NCI-H82 treated with DMSO at 0.1 percent for 48 hours (cell line): ENCODE results near the gene TRAF3IP3.

ENCODE experiments used
- DNase-seq: peaks from one replicate; lab custom pipeline; 2025; ENCODE audit not compliant: unreplicated experiment; lab: John Stamatoyannopoulos, UW

The TRAF3IP3 gene

DNA sequence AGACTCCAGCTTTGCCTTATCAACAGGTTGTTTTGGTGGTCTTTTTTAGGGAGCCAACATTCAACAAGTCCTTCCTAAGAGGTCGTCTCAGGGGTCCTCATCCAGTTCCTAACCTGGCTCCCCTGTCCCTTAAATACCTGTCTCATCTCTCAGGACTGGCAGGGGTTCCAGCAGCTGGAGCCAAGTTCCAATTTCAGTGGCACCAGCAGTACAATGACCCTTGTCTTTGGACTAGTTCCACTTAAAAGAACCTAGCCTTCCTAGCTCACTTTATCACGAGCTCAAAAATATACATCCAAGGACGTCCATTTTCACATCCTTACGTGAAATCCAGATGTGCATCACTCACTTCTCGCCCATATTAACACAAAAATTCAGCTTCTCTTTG lies 18.7 kb upstream of the TRAF3IP3 start:
- DNase-seq: no peak

DNA sequence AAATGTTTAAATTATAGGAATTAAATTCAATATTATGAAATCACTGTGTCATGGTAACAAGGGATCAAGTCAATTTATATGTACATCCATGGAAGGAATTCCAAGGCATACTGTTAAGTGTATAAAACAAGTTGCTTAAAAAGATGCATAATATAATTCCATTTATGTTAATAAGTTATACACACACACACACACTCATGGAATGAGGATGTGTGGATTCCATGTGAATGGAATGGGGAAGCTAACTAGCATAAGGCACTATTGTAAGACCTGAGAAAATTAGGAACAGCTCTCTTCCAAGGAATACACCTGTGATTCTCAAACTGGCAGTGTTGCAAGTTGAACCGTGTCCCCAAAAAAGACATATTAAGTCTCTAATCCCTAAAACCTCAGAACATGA lies 17.6 kb upstream of the TRAF3IP3 start:
- no peak for DNase-seq

DNA sequence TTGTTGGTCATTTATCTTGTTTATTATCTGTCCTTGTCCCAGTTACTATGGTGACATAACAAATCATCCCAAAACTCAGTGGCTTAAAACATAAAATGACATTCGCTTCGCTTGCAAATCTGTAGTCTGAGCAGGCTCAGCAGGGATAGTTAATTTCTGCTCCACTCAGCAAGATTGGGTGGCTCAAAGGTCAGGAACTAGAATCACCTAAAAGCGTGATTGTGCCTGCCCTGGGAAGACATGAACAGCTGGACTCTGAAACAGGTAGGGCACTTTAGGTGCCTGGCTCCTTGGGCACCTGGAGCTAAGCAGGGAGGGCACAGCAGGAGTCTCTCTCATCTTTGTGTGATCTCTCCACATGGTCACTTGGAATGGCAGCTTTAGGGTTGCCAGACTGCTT lies 14.7 kb upstream of the TRAF3IP3 start:
- DNase-seq: no peak

DNA sequence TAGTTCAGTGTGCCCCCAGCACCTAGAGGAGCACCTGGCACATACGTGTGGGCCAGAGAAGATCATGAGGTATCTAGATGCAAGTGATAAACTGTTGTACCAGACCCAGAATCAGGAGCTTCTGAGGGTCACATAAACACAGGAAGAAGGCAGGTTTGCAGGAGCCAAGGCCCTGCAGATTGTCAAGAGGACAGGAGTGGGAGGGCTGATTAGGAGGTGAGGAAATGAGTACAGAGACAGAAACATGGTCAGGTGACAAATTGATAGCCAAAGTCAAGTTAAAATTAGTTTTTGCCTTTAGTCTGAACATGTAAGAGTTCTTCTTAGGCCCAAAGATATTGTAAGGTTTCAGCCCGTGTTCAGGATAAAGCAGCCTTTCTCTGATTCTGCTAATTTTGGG lies 14.0 kb upstream of the TRAF3IP3 start:
- no peak for DNase-seq

DNA sequence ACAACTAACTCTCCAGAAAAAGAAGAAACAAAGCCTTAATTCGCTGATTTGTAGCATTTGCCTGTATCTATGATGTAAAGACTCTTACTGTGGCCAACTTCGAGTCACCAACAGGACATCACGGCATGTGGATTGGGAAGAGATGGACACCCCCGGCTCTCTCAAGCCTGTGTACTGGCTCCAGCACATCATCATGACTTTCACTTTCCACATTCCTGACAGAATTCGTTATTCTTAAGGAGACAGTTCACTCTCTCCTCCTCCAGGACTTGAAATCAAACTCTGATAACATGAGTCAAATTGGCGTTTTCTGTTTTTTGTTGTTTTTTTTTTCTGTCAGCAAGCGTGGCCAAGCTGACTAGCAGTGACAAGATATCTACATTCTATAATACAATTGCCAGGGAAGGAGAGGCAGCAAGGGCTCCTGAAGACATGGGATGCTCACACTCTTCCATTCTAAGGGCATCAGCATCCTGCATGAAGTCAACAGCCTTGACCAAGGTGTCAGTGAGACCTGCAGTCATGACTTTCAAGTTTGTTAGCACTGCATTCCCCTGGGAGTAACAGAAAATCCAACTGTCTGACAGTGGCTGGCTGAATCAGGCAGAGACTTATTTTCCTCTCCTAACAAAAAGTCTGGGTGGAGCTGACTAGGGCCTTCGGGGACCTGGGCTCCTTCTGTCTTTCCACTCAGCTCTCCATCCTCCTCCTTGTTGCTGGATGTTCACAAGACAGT lies 13.3 kb upstream of the TRAF3IP3 start:
- no peak for DNase-seq

DNA sequence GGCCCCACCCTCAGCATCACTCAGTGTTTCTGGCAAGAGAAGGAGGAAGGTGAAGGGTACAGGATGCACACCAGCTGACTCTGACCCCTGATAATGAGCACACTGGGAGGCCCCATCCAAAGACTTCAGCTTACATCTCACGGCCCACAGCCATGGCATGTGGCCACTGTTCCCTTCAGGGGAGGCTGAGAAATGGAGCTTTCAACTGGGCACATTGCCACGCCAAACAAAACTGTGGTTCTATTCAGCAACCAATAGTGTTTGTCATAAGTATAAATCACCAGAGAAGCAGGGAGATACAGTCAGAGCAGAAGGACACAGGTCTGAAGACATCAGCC lies 12.7 kb upstream of the TRAF3IP3 start:
- DNase-seq: no peak

DNA sequence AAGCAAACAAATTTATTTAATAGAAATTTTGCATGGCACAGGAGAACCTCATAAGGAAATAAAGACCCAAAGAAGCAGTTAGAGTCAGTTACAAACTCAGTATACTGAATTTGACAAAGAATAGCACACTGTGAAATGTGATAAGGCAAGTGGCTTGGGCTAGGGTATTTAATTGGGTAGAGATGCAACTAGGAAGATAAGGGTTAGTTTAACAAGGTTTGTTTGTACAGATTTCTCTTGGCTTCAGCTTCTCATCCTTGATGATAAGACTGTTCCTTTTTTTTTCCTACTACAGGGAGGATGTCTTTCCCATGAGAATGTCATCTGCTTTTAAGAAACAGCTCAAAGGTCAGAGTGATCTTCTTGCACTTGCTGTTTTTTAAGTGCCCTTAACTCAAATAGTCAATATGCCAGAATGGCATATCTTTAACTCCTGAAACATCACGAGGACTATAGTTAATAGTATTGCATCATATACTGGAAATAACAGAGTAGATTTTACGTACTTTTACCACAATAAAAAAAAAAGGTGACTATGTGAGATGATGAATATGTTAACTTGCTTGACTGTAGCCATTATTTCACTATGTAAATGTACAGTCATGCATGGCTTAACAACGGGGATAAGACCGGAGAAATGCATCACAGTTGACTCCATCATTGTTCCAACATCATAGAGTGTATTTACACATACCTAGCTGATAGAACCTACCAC lies 9.2 kb upstream of the TRAF3IP3 start:
- no peak for DNase-seq

DNA sequence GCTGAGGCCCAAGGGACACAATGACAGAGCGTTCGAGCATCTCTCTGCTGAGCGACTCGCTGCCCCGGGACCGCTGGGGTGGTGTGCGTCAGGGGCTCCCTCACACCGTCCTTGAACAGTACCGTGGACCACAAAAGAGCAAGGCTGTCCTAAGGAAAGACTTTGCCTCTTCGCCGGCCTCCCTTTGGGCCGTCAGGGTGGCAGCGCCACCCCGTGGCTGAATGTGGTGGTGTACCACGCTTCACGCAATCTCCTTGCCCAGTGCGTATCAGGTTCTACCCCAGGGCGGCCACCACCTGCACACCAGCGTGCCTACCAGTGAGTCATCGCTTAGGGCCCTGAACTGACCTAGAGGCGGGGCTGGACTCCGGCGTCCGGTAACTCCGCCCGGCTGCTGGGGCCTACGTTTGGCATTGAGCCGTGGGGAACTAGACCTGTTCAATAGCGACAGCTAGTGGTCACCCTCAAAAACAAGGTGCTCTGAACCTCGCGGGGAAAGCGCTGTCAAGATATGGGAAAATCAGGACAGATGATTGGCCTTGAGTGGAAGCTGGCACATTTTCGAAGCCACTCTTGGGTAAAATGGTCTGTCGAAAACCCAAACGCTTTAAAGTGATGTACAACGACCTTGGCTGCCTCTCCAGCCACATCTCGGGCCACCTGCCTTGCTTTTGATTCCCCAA lies 8.1 kb upstream of the TRAF3IP3 start:
- no peak for DNase-seq

DNA sequence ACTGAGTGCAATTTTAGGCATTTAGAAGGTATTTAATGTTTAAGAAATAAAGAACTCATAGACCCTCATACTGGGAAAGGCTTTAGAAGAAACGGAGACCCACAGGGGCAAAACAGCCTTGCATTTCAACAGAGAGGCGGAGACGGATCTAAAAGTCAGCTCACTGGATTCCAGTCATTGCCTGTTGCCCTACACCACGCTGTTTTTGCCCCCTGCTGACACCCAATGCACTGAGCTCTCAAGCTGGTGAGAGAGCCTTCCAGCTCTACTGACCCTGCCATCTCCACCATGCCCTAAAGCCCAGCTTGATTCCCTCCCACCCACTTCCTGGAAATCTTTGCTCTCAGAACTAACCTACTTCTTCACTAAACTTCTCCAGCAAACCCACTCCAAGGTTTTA lies 7.2 kb upstream of the TRAF3IP3 start:
- no peak for DNase-seq

DNA sequence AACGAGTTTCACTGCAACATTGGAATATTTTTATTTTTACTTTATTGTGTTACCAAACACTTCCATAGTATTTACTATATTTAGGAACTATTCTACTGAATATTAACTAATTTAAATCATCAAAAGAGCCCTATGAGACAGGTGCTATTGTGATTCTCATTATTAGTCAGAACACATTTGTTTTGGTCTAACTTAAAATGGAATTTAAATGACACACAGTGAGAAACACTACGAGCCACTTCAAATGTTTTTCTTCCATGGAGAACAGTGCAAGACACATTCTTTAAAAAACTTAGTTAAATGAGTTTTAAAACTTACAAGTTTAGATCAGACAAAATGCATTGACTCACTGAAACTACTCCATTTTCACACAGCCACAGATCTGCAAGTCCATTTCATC lies 6.6 kb upstream of the TRAF3IP3 start:
- DNase-seq: no peak

DNA sequence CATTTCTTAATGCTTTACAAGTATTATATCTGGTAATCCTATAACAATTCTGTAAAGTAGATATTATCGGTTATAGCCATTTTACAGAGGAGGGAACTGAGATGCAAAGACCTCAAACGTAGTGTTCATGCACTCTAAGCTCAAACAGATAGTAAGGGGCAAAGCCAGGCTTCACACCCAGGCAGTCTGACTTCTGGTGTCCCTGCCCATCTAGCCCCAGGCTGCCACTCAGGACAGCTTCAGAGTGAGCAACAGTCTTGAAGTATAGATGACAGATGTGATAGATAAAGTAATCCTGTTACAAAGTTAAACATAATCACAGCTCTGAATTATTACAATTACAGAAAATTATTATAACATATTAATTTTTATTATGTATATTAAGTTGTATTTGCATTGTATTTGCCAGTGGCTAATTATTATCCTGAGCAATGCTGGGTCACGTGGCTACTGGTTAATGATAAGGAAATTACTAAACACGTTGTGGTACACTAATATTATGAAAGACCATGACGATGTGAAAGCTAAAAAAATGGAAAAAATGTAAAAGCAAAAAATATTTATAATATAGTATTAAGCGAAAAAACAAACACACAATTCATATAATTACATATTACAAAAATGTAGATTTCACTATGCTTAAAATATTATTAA lies 6.1 kb upstream of the TRAF3IP3 start:
- no peak for DNase-seq

DNA sequence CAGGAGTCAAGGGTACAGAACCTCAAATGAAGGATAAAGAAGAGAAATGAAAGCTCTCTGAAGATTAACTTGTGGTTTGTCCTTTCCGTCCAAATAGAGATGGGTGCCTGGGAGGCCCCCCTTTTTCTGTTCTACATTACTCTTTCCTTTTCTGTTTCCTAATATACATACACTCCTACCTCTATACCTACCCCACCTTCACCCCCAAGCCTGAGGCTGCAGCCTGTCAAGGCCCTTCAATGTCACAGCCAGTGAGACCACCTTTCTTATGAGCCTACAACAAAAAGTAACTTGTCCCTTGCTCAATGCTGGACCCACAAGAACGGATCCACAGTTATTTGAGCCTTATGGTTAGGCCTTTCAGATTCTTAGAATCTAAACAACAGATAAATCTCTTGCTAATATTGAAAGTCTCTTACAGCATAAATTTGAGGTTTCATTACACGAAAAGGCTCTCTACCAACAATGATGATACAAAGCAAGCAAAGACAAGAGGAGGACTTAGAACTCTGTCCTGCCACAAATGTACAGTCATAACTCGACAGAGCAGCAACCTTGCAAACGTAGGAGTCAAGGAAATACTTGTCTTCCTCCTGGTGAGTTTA lies 4.1 kb upstream of the TRAF3IP3 start:
- DNase-seq: no peak

DNA sequence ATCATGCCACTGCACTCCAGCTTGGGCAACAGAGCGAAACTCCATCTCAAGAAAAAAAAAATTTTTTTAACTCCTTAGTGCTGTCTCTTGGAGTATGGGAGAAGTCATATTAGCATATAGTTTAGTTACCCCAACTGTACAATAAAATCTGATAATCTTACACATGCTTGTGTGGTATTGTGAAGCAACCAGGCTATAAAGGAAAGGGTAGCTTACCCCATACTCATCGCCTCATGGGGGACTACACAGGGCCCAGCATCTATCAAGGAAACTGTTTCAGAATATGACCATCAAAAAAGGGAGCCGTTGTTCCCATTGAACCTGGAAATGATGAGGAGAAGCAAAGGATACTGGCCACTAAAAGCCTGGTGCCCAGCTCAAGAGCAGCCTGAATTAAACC lies 3.0 kb upstream of the TRAF3IP3 start:
- no peak for DNase-seq

DNA sequence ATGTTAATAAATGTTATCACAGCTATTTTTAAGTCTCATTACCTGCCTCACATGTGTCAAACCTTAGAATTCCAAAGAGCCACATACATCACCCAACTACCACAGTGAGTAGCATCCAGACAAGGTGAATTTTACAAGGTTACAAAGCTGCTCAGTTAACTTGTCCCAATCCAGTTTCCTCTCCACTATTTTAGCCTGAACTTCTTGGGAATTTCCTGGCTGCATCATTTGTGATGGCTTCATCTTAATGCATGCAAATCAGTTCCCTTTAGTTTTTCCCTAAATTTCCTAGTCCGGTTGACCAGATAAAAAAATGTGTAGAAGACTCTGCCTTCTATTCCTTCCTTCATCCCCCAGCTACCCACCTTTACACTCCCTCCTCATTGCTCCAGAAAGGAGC lies 597 bp upstream of the TRAF3IP3 start:
- DNase-seq: no peak

DNA sequence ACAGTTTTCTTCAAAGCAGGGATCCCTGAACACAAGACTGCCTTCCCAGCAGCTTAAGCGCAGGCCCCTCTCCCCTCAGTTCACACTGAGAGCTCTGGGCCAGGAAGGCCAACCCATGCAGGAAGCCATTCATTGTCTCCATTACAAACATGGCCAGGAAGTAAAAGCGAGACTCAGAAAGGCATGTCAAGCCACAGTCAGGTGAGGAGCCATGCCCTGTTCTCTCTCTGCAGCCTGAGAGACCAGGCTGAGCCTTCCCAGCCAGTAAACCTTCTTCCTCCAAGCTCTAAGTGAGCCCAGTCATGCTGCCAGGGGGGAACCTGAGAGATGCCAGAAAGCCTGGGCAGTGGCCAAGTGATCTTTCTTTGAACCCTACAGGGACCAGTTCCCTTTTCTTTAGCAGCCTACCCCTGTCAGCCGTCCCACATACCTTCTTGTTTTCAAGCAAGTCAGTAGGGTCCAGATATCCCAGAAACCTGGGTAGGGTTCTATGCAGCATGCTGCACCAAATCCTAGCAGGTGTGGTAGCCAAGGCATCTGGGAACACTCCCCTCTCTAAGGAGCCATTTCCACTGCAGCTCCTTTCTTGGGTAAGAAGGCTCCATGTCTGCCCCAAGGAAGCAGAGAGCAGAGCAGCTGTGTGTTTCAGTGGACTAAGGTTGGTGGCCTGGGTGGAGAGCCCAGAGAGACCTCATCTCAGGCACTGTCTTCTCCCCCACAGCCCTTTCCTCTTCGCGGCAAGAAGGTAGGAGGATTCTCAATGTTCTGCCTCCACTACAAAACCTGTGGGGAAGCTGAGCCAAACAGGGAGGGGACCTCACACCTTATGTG lies 977 bp downstream of the TRAF3IP3 start:
- no peak for DNase-seq

DNA sequence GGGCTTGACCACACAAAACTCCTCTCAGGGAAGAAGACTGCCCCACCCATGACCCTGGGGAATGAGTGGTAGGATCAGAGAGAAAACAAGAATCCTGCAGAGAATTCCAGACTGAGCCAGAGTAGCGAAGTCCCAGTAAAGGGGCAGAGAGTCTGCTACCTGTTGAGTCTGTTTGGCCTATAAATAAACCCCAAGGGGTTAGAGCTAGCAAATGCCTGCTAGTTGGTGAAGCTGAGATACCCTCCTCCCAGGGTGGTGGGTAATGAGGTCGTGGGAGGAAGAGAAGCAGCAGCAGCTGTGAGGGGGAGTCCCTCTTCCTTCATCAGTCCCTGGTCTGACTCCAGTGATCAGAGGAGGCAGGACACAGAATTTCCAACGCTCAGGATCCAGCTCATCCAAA lies 2.5 kb downstream of the TRAF3IP3 start:
- DNase-seq: no peak

DNA sequence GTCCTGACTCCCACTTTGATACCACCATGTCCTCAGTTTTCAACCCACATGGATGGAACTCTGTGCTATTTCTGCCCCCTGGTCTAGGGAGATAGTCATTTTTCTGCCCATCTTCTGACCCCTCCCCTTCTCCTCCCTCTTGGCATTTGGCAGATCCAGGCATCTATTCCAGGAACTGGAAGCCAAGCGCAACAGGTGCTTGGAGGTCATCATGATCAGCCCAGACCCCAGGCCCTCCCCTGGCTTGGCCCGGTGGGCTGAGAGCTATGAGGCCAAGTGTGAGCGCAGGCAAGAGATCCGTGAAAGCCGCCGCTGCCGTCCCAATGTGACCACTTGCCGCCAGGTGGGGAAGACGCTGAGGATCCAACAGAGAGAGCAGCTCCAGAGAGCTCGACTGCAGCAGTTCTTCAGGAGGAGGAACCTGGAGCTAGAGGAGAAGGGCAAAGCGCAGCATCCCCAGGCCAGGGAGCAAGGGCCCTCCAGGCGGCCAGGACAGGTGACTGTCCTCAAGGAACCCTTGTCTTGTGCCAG lies 4.0 kb downstream of the TRAF3IP3 start:
- no peak for DNase-seq

DNA sequence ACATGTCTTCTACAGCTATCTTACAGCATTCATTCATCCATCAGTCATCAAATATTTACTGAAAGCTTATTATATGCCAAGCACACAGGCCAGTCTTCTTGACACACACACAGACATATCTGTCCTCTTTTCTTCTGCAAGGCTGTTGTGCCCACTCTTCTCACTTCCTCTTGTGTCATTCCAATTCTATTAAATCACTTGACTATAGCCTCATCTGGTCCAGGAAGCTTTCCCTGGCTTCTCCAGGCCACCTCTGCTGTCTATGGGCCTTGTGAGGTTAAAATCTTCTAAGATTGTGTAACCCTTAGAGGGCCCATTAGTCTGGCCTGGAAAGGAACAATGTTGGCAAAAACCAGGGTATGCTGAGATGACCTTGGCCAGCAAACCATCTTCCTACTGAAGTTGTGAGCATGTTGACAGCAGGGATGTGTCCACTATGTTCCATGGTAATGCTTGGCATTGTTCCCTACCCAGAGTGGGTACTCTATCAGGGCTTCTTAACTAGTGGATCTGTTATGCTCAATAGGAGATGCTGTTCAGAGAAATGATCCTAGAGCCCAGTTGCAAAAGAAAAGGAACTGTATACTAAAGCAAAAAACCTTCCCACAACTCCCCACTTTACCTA lies 5.3 kb downstream of the TRAF3IP3 start:
- no peak for DNase-seq

DNA sequence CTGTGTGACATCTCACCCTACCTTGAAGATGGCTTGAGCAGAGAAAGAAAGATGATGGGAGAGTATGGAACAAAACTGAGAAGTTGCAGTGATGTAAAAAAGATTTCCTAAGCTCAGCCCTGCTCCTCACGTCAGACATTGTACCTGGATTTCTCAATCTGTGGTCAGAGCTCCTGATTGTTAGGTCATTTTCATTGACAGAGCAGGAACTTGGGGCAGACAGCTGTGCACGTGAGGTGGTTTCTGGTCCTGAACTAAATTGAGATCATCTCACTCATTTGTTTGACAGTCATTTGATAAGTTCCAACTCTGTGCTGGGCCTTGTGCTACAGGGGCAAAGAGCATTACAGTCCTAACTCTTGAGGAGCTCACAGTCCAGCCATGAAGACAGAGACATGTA lies 10.2 kb downstream of the TRAF3IP3 start:
- DNase-seq: no peak

DNA sequence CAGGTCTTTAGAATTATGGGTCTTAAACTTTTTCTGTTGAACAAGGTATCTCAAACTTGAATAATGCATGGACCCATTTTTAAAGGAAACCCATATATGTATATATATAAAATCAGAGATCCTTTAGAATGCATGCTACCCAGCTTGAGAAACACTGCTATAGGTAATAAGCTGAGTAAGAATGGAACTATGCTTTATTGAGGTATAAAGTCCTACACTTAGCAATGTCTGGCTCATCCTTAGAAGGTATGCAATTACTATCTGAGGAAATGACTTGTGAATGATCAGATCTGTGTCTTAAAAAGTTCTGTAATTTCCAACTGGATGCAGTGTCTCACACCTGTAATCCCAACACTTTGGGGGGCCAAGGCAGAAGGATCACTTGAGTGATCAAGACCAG lies 11.2 kb downstream of the TRAF3IP3 start:
- no peak for DNase-seq
